Epidermal melanocyte (primary cell): ENCODE data around the gene KMT2A.

Experiments
- DNase-seq: peaks from one replicate; pipeline ENCODE4 v3.0.0; 2011; ENCODE audit warnings: low spot score; ENCODE audit not compliant: insufficient read length

KMT2A gene

DNA sequence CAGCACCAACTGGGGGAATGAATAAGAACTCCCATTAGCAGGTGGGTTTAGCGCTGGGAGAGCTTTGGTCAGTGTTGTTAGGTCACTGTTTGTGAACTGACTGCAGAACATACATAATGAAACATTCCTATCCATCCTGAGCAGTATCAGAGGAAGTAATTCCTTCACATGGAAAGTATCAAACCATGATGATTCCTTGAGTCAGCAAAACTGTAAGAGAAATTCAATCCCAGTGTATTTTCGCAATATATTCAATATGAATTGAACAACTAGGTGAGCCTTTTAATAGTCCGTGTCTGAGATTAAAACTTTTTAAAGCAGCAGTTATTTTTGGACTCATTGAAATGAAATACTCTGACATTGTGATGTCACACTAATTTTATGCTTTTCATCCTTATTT lies 48.1 kb downstream of the KMT2A start:
- no peak for DNase-seq

DNA sequence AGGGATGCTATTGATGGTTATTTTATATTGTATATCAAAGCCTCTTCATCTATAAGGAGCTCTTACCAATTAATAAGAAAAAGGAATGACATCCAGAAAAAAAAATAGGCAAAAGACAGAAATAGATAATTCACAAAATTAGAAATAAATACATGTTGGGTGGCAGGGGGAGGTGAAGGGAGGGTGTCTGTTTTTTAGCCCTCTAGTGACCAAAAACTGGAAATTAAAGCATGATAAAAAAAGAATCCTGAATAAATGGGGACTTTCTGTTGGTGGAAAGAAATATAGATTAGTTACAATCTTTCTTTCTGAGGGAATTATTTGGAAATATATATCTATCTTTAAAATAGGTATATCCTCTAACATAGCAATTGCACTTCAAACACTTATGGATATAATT lies 49.0 kb downstream of the KMT2A start:
- DNase-seq: no peak

DNA sequence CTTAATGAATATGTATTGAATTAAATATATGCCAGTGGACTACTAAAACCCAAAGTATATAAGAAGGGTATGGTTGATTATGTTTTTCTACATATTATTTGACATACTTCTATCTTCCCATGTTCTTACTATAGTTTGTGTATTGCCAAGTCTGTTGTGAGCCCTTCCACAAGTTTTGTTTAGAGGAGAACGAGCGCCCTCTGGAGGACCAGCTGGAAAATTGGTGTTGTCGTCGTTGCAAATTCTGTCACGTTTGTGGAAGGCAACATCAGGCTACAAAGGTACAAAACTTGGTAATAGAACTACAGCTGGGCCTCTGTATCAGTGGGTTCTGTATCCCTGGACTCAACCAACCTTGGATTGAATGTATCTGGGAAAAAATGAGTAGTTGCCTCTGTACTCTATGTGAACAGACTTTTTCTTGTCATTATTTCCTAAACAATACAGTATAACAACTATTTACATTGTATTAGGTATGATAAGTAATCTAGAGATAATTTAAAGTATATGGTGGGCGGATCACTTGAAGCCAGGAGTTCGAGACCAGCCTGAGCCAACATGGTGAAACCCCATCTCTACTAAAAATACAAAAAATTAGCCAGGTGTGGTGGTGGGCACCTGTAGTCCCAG lies 52.3 kb downstream of the KMT2A start:
- DNase-seq: peak; percentile 67

DNA sequence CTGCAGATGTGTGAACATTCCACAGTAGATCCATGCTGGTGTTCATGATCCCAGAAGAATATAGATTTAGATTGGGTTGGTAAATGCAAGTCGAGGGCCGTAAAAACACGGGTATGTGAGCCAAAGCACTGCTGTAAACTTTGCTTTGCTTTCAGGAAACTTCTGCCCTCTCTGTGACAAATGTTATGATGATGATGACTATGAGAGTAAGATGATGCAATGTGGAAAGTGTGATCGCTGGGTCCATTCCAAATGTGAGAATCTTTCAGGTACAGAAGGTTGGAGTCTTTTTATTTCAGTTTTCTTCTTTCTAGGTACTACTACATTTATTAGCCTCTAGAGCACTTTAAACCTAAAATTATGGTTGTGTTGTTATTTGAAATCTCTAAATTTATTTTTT lies 54.7 kb downstream of the KMT2A start:
- DNase-seq: no peak

DNA sequence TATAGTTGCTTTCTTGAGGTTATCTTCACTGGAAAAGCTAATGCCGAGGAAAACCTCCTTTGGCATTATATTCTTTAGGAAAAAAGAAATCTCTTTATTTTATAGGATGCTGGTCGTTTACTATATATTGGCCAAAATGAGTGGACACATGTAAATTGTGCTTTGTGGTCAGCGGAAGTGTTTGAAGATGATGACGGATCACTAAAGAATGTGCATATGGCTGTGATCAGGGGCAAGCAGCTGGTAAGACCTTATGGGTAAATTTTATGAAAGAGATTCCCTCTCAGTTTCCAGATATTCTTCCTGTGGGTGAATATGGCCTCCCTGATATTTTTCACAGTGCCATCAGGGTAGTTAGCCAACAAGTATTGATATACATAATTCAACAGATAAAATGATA lies 61.5 kb downstream of the KMT2A start:
- no peak for DNase-seq

DNA sequence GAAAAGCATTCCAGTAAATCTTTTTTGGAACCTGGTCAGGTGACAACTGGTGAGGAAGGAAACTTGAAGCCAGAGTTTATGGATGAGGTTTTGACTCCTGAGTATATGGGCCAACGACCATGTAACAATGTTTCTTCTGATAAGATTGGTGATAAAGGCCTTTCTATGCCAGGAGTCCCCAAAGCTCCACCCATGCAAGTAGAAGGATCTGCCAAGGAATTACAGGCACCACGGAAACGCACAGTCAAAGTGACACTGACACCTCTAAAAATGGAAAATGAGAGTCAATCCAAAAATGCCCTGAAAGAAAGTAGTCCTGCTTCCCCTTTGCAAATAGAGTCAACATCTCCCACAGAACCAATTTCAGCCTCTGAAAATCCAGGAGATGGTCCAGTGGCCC lies 66.9 kb downstream of the KMT2A start:
- no peak for DNase-seq

DNA sequence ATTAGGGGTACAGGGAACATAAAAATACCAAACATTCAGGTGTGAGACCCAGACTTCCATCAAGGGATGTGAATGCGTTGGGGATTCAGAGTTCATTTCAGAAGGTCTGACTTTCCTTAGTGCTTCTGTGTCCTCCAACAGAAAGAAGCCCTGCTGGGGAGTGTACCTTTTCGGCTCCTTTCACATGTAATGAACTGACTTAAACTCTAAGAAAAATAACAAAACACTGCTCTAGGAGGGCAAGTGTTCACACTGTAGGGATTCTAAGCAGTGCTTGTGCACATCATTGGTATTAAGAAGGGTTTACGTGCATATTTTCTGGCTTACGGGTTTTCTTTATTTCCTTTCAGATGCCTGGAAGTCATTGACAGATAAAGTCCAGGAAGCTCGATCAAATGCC lies 75.3 kb downstream of the KMT2A start:
- no peak for DNase-seq

DNA sequence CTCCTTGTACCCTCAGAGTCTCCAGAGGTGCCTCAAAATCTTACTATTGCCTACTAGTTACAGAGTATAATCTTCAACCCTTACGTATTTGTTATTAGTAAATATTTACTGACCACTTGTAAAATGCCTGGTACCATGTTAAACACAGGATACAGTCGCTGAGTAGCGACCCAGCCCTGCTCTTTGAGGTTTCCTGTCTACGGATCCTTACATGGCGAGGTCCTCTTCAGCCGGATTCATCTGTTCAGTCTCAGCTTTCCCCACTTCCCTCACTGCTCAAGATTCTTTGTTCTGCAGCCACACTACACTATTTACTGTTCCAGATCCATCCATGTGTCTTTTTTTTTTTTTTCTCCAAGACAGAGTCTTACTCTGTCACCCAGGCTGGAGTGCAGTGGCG lies 77.8 kb downstream of the KMT2A start:
- no peak for DNase-seq

DNA sequence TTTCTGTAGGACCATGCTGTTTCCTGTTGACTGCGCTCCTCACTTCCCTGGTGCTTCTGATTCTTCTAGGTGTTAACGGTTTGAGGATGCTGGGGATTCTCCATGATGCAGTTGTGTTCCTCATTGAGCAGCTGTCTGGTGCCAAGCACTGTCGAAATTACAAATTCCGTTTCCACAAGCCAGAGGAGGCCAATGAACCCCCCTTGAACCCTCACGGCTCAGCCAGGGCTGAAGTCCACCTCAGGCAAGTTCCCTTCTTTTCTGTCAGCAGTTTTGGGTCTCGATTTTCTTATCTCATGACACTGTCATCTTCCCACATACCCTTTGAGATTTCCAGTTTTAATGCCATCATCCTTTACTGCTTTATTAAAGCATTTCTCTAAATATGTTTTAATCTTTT lies 83.3 kb downstream of the KMT2A start:
- no peak for DNase-seq

DNA sequence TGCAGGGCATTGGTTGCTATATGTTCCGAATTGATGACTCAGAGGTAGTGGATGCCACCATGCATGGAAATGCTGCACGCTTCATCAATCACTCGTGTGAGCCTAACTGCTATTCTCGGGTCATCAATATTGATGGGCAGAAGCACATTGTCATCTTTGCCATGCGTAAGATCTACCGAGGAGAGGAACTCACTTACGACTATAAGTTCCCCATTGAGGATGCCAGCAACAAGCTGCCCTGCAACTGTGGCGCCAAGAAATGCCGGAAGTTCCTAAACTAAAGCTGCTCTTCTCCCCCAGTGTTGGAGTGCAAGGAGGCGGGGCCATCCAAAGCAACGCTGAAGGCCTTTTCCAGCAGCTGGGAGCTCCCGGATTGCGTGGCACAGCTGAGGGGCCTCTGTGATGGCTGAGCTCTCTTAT lies 85.6 kb downstream of the KMT2A start:
- DNase-seq: no peak

DNA sequence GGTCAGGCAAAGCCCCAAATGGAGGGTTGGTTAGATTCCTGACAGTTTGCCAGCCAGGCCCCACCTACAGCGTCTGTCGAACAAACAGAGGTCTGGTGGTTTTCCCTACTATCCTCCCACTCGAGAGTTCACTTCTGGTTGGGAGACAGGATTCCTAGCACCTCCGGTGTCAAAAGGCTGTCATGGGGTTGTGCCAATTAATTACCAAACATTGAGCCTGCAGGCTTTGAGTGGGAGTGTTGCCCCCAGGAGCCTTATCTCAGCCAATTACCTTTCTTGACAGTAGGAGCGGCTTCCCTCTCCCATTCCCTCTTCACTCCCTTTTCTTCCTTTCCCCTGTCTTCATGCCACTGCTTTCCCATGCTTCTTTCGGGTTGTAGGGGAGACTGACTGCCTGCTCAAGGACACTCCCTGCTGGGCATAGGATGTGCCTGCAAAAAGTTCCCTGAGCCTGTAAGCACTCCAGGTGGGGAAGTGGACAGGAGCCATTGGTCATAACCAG lies 86.3 kb downstream of the KMT2A start:
- no peak for DNase-seq

DNA sequence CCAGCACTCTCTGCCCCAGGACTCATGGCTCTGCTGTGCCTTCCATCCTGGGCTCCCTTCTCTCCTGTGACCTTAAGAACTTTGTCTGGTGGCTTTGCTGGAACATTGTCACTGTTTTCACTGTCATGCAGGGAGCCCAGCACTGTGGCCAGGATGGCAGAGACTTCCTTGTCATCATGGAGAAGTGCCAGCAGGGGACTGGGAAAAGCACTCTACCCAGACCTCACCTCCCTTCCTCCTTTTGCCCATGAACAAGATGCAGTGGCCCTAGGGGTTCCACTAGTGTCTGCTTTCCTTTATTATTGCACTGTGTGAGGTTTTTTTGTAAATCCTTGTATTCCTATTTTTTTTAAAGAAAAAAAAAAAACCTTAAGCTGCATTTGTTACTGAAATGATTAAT lies 88.1 kb downstream of the KMT2A start:
- DNase-seq: no peak

DNA sequence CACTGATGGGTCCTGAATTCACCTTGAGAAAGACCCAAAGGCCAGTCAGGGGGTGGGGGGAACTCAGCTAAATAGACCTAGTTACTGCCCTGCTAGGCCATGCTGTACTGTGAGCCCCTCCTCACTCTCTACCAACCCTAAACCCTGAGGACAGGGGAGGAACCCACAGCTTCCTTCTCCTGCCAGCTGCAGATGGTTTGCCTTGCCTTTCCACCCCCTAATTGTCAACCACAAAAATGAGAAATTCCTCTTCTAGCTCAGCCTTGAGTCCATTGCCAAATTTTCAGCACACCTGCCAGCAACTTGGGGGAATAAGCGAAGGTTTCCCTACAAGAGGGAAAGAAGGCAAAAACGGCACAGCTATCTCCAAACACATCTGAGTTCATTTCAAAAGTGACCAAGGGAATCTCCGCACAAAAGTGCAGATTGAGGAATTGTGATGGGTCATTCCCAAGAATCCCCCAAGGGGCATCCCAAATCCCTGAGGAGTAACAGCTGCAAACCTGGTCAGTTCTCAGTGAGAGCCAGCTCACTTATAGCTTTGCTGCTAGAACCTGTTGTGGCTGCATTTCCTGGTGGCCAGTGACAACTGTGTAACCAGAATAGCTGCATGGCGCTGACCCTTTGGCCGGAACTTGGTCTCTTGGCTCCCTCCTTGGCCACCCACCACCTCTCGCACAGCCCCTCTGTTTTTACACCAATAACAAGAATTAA lies 88.6 kb downstream of the KMT2A start:
- no peak for DNase-seq

DNA sequence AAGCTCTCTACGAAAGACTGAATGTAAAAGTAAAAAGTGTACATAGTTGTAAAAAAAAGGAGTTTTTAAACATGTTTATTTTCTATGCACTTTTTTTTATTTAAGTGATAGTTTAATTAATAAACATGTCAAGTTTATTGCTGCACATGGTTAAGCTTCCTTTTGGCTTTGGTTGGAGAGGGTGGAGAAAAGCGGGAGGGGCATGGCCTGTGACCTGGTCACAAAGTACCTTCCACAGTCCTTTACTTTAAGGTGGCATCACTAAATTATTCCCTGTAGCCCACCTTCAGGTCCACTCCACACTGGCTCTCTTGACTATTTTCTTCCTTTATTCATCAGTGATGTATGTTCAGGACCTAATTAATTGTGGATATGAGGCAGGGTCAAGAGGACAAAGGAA lies 90.4 kb downstream of the KMT2A start:
- DNase-seq: no peak

DNA sequence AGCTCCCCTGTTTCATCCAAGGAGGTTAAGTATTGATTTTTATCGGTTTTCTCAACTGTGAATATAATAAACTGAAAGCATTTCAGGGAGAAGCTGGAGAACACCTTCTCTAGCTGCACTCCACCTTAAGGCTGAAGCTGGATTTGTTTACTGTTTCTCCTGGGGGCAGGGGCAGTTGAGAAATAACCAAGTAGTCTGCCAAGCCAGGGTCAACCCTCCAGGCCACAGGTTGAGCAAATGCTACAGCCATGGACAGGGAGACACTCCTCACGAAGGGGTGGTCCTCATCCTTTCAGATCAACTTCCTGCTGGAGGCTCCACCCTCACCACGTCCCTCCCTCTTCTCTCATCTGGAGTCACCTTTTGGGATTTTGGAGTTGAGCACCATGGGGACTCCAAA lies 90.8 kb downstream of the KMT2A start, which contains the start of gene TTC36:
TTC36 (plus strand) TSS at position 366 of the 400 bp plus-strand sequence; CDS start at position 387, 21 bp downstream.
- no peak for DNase-seq

DNA sequence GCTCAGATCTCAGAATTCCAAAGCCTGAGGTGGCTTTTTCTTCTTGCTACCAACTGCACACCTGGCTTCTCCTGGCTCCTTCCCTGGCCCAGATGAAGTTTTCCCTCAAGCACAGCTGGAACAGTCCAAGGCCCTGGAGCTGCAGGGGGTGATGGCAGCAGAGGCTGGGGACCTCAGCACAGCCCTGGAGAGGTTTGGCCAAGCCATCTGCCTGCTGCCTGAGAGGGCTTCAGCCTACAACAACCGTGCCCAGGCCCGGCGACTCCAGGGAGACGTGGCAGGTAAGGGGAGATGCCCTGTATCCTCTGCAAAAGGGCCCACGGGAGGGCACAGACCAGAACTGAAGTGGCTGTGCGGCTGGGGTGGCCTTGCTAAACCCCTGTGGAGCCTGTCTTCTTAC lies 92.2 kb downstream of the KMT2A start:
- DNase-seq: no peak

DNA sequence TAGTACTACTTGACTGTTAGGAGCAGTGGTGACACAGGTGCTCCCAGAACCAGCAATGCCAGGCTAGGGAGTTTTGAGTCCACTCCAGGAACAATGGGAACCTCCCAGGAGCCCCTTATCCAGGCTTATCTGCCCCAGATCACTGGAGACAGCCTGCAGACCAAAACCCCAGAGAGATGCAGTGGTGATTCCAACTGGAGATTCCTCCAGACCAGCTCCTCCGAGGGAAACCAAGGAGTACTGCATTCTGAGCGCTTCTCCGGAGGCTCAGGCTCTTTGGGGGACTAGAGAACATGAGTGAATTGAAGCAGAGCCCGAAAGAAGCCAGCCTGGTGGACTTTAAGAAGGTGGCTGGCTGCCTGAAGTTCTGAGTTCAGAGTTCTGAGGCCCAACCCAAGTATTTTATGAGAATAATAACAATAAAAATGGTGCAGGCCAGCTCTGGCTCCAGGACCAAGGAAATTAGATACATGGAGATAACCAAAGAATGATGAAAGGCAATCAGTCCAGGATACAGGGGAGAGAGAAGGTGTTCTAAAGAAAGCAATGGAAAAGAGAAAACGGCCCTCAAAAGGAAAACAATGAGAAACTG lies 93.4 kb downstream of the KMT2A start:
- DNase-seq: no peak

DNA sequence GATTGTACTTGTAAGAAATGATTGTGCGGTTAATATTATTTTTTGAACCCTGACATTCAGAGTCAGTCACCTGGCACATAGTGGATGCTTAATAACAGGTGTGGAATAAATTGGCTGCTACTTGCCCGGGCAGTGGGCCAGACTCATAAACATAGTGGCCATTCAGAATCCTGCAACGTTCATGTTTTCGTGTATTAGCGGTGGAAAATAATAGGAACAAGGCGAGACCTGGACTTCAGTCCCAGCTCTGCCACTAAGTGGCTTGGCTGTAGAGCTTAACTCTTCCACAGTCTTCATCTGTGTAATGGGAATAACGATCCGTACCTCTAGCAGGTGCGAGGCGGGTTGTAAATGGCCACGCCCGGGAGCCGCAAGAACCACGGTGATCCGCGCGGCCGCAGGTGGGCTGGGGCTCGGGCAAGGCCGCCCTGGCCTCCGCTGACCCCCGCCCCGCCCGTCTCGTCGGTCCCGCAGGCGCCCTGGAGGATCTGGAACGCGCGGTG lies 93.9 kb downstream of the KMT2A start:
- no peak for DNase-seq

DNA sequence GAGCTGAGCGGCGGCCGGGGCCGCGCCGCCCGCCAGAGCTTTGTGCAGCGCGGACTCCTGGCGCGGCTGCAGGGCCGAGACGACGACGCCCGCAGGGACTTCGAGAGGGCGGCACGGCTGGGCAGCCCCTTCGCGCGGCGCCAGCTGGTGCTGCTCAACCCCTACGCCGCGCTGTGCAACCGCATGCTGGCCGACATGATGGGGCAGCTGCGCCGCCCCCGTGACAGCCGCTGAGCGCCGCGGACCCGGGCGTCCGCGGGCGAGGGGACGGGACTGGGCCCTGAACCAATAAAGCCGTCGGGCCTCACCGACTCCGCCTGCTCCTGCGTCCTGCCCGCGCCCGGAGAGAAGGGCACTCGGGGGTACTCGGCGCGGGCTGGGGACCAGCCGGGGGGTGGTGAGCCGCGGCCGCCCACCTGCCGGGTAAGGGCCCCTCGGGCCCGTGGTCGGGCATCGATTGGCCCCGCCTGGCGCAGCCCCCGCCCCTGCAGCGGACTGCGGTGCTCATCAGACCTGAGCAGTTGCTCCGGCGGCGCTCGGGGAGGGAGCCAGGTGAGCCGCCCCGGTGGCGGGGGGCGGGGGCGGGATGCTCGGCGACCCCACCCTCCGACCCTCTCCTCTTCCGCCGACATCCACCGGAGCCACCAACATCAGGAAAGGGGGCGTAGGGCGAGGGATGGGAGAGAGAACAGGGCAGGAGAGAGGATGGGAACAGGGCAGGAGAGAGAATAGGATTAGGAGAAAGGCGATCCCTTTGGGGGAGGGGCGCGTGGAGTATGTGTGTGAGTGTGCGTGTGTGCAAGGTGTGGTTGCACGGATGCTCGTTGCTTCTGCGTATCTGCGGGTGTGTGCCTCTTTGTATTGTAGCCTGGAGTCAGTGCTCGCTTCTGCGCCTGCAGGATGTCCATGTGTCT lies 94.6 kb downstream of the KMT2A start, which contains the start of gene TMEM25:
TMEM25 (plus strand) TSS at position 510 of the 914 bp plus-strand sequence. CDS start 610 bp downstream, outside the sequence.
- DNase-seq: peak; percentile 71

DNA sequence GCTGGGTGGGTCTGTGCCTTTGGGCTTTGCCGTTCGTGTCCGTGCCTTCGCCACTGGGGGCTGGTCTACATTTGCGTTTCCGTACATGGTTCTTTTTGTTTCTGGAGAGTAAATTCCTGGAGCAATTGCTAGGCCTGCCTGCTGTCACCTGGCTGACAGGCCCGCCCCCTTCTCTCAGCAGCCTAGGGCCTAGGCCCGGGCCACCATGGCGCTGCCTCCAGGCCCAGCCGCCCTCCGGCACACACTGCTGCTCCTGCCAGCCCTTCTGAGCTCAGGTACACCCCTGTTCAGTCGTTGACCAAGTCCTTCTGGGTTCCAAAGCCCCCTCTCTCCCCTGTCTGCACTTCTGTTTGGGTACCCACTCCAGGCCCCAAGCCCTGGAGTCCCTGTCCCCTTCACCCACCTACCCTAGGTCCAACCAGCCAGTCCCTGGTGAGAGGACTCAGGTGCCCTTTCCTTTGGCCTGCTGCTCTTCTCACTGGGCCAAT lies 95.3 kb downstream of the KMT2A start:
- no peak for DNase-seq

DNA sequence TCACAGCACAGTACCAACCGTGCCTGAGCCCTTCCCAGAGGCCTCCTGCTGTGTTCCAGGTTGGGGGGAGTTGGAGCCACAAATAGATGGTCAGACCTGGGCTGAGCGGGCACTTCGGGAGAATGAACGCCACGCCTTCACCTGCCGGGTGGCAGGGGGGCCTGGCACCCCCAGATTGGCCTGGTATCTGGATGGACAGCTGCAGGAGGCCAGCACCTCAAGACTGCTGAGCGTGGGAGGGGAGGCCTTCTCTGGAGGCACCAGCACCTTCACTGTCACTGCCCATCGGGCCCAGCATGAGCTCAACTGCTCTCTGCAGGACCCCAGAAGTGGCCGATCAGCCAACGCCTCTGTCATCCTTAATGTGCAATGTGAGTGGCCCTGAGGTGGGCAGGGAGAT lies 95.8 kb downstream of the KMT2A start:
- DNase-seq: no peak
